Uterus (tissue), 4 donors: Measurements from ENCODE around the gene HIVEP3. TPM values are rescaled to one million over a fixed set of nuclear protein-coding genes. Genes with fewer than 3 reads are reported as not detected.
"Not testable (repeated sequence)": the region's sequence is repeated elsewhere in the genome, so short reads cannot be mapped to it uniquely, and the experiment has no call there.

Experiments
- DNase-seq, 2 donors: peaks; one replicate each; pipeline ENCODE4 v3.0.0-alpha.2; 2019 to 2020
- H3K27ac ChIP-seq, 2 donors: fragments of 200-600 bp; sonication (generic); 1 replicate in 1 of 2; 2 replicates in 1 of 2; pipeline ENCODE4 v1.5.1; 2016 to 2018
- H3K27me3 ChIP-seq, 2 donors: fragments of 200-600 bp; sonication (generic); one replicate each; pipeline ENCODE4 v1.5.1; 2018 to 2019; ENCODE audit warnings: control low read depth in 1 of 2
- H3K36me3 ChIP-seq, 2 donors: fragments of 200-600 bp; sonication (generic); one replicate each; pipeline ENCODE4 v1.5.1; 2019; ENCODE audit warnings: control low read depth in 1 of 2
- H3K4me1 ChIP-seq, 2 donors: fragments of 200-600 bp; sonication (generic); one replicate each; pipeline ENCODE4 v1.5.1; 2018 to 2019; ENCODE audit warnings: control low read depth in 1 of 2
- H3K4me3 ChIP-seq, 2 donors: fragments of 200-600 bp; sonication (generic); 1 replicate in 1 of 2; 2 replicates in 1 of 2; pipeline ENCODE4 v1.5.1; 2018 to 2019; ENCODE audit warnings: mild to moderate bottlenecking in 1 of 2
- H3K9me3 ChIP-seq, 2 donors: fragments of 200-600 bp; sonication (generic); one replicate each; pipeline ENCODE4 v1.5.1; 2019; ENCODE audit warnings: control low read depth in 1 of 2
- POLR2A ChIP-seq, 2 donors: fragments of 450-650 bp; IDR thresholded peaks; one replicate each; pipeline ENCODE4 v1.6.1; 2016; ENCODE audit warnings: antibody characterized with exemption in 2 of 2, mild to moderate bottlenecking in 1 of 2, moderate library complexity in 1 of 2
- intact Hi-C: fragments of 100-400 bp; cut with DNase I; formaldehyde crosslinking; loops from one replicate; pipeline ENCODE4 v1.15.1; 2023; ENCODE audit warnings: low total_unique reads
- total RNA-seq, 4 donors: library from RNA; depleted of rRNA in 3 of 4; stranded (reverse); fragments of >200 nt in 3 of 4; gene quantifications; one replicate each; pipeline versions ENCODE4 v1.1.0 to v1.2.4, GENCODE V29; 2014 to 2023
- TF ChIP-seq, protein P1 (sequence below), 4 experiments: fragments of 200-600 bp in 2 of 4; fragments of 450-650 bp in 2 of 4; sonication (generic) in 2 of 4; IDR thresholded peaks; one replicate each; pipeline ENCODE4 v1.5.1; 2016 to 2019; ENCODE audit warnings: antibody characterized with exemption in 4 of 4, mild to moderate bottlenecking in 2 of 4, moderate library complexity in 1 of 4
- donor health status: DM: yes; HTN: yes; CAD: no.

The HIVEP3 gene
- total RNA-seq, 4 donors from 2014 or later, result 0.51 to 7.6 (median 2.9) TPM

DNA sequence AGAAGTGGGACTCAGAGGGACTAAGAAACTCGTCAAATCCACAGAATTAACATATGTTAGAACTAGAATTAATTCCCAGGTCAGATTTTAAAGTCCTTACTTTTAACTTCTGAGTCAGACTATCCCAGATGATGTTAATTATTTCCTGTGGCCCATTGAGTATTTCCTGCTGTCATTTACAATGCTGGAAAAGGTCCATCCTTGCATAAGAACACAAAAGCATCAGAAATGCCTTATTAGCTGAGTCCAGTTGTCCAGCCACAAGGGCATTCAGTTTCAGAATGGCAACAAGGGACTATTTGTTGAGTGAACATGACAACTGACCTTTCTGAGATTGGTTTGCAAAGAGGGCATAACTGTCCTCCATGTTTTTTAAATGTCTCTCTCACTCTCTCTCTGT, 16.5 kb upstream of the HIVEP3 start:
- Histone ChIP-seq H3K36me3 (no peaks in the 10 kb centered on the region), H3K27me3 (no peaks in the 10 kb centered on the region), H3K4me3 (no peak overlapping the region), H3K27ac (no peak overlapping the region), H3K4me1 (no peaks in the 10 kb centered on the region), H3K9me3 (no peaks in the 10 kb centered on the region)
- no peak for DNase-seq
- no peak for TF ChIP-seq POLR2A (IDR thresholded peaks at IDR 0.05)
- TF ChIP-seq, protein P1, sequence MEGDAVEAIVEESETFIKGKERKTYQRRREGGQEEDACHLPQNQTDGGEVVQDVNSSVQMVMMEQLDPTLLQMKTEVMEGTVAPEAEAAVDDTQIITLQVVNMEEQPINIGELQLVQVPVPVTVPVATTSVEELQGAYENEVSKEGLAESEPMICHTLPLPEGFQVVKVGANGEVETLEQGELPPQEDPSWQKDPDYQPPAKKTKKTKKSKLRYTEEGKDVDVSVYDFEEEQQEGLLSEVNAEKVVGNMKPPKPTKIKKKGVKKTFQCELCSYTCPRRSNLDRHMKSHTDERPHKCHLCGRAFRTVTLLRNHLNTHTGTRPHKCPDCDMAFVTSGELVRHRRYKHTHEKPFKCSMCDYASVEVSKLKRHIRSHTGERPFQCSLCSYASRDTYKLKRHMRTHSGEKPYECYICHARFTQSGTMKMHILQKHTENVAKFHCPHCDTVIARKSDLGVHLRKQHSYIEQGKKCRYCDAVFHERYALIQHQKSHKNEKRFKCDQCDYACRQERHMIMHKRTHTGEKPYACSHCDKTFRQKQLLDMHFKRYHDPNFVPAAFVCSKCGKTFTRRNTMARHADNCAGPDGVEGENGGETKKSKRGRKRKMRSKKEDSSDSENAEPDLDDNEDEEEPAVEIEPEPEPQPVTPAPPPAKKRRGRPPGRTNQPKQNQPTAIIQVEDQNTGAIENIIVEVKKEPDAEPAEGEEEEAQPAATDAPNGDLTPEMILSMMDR (IDR thresholded peaks at IDR 0.05), result no peak
- intact Hi-C loops, result no loop called here

DNA sequence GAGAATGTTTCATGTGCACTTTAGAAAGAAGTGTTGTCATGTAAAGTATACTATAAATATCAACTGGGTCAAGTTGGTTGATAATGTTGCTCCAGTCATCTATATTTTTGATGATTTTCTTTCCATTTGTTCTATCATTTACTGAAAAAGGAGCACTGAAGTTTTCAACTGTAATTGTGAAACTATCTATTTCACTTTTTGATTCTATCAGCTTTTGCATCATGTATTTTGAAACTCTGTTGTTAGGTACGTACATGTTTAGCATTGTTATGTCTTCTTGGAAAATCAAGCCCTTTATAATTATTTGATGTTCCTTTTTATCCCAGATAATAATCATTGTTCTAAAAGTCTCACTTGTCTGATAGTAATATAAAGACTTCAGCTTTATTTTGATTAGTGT, 14.4 kb upstream of the HIVEP3 start:
- Histone ChIP-seq H3K36me3 (no peaks in the 10 kb centered on the region), H3K4me3 (no peak overlapping the region), H3K9me3 (no peaks in the 10 kb centered on the region), H3K4me1 (no peaks in the 10 kb centered on the region), H3K27ac (no peak overlapping the region), H3K27me3 (no peaks in the 10 kb centered on the region)
- DNase-seq, result no peak
- TF ChIP-seq, protein P1 (IDR thresholded peaks at IDR 0.05), result no peak
- no peak for TF ChIP-seq POLR2A (IDR thresholded peaks at IDR 0.05)
- intact Hi-C loops, result no loop called here

DNA sequence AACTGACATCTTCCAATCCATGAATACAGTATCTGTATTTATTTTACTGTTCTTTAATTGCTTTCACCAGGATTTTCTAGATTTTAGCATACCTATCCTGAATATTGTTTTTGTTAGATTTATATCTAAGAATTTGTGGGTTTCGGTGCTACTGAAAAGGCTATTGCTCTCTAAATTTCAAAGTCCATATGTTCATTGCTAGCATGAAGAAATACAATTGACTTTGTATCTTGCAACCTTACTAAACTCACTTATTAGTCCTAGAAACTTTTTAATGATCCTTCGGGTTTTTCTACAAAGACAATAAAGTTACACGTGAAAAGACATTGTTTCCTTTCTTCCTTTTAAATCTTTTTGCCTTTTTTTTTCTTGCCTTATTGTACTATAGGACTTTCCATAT, 12.9 kb upstream of the HIVEP3 start:
- intact Hi-C loops, result no loop called here
- Histone ChIP-seq H3K4me3 (no peak overlapping the region), H3K4me1 (no peaks in the 10 kb centered on the region), H3K9me3 (no peaks in the 10 kb centered on the region), H3K27ac (no peak overlapping the region), H3K36me3 (no peaks in the 10 kb centered on the region), H3K27me3 (no peaks in the 10 kb centered on the region)
- TF ChIP-seq POLR2A (IDR thresholded peaks at IDR 0.05), result no peak
- DNase-seq, result no peak

DNA sequence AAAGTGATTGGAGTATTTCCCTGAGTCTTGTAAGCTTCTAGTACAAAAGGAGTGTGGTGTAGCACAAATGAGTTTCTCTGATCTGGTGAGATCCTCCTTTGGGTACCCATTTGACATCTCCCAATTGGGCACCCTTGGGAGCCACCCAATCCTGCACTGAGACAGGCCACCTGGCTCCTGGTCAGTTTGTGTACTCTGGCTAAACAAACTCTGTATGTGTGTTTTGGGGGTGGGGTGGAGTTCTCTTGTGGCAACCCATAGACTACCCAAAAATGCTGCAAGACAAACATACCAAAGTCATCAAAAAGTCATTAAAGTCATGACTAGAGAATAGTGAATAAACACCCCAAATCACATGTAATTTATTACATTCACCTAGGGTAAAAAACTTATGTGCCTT, 8.4 kb upstream of the HIVEP3 start:
- Histone ChIP-seq H3K36me3 (no peaks in the 10 kb centered on the region), H3K27me3 (no peaks in the 10 kb centered on the region), H3K4me1 (no peaks in the 10 kb centered on the region), H3K27ac (no peak overlapping the region), H3K4me3 (no peak overlapping the region), H3K9me3 (no peaks in the 10 kb centered on the region)
- DNase-seq, result no peak
- no peak for TF ChIP-seq POLR2A (IDR thresholded peaks at IDR 0.05)
- TF ChIP-seq, protein P1 (IDR thresholded peaks at IDR 0.05), result no peak
- intact Hi-C loops, result no loop called here

DNA sequence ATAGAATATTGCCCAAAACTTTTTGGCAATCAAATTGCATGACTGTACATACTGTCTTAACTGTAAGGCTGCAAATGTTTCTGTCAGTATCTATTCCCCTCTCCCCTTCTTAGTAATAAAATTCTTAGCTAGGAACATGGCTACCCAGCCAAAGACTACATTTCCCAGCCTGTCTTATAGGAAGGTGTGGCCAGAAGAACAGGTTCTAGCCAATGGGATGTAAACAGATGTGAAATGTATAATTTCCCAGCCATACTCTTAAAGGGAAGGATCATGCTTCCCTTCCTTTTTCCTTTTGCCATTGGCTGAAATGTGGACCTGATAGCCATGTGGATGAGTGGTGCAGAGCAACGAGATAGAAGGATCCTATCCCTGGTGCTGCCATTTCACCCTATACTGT, 7.0 kb upstream of the HIVEP3 start:
- no peaks in the 10 kb centered on the region for H3K4me1 ChIP-seq
- H3K9me3 ChIP-seq, result no peaks in the 10 kb centered on the region
- no peaks in the 10 kb centered on the region for H3K27me3 ChIP-seq
- intact Hi-C loops, result no loop called here
- TF ChIP-seq POLR2A (IDR thresholded peaks at IDR 0.05), result no peak
- TF ChIP-seq, protein P1 (IDR thresholded peaks at IDR 0.05), result no peak
- no peaks in the 10 kb centered on the region for H3K36me3 ChIP-seq
- H3K27ac ChIP-seq, result no peak overlapping the region
- no peak overlapping the region for H3K4me3 ChIP-seq
- DNase-seq, result no peak

DNA sequence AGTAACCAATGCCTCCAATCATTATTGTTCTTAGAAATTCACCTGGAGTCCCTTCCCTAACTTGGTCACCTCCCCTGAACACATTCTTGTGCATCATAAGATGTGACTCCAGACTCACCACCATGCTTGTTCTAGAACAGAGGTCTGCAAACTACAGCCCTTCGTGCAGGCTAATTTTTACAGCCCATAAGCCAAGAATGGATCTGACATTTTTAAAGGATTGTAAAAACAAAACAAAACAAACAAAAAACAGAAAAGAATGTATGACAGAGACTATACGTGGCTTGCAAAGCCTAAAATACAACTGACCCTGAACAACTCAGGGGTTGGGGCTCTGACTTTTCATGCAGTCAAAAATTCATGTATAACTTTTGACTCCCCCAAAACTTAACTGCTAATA, 6.2 kb upstream of the HIVEP3 start:
- intact Hi-C loops, result no loop called here
- Histone ChIP-seq H3K27ac (no peak overlapping the region), H3K4me3 (no peak overlapping the region), H3K4me1 (no peaks in the 10 kb centered on the region), H3K36me3 (no peaks in the 10 kb centered on the region), H3K9me3 (no peaks in the 10 kb centered on the region), H3K27me3 (no peaks in the 10 kb centered on the region)
- TF ChIP-seq POLR2A (IDR thresholded peaks at IDR 0.05), result no peak
- TF ChIP-seq, protein P1 (IDR thresholded peaks at IDR 0.05), result no peak
- DNase-seq, result no peak

DNA sequence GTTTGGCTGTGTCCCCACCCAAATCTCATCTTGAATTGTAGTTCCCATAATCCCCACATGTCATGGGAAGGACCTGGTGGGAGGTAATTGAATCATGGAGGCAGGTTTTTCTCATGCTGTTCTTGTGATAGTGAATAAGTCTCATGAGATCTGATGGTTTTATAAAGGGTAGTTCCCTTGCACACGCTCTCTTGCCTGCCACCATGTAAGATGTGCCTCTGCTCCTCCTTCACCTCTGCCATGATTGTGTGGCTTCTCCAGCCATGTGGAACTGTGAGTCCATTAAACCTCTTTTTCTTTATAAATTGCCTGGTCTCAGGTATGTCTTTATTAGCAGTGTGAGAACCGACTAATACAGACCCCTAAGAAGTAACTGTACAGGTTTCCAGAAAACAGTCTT, 2.5 kb upstream of the HIVEP3 start:
- intact Hi-C loops, H3K4me3 ChIP-seq, H3K27ac ChIP-seq, H3K27me3 ChIP-seq, H3K9me3 ChIP-seq, DNase-seq, H3K4me1 ChIP-seq, H3K36me3 ChIP-seq: not testable (repeated sequence)
